GM18520 (cell line): ENCODE results near the gene PACSIN2.
"Not testable (repeated sequence)": the region's sequence is repeated elsewhere in the genome, so short reads cannot be mapped to it uniquely, and the experiment has no call there.

Source experiments
- ATAC-seq: cut with Tn5 transposase; IDR thresholded peaks from one replicate; pipeline ENCODE4 v1.9.1; 2021; ENCODE audit not compliant: unreplicated experiment

PACSIN2 gene

DNA sequence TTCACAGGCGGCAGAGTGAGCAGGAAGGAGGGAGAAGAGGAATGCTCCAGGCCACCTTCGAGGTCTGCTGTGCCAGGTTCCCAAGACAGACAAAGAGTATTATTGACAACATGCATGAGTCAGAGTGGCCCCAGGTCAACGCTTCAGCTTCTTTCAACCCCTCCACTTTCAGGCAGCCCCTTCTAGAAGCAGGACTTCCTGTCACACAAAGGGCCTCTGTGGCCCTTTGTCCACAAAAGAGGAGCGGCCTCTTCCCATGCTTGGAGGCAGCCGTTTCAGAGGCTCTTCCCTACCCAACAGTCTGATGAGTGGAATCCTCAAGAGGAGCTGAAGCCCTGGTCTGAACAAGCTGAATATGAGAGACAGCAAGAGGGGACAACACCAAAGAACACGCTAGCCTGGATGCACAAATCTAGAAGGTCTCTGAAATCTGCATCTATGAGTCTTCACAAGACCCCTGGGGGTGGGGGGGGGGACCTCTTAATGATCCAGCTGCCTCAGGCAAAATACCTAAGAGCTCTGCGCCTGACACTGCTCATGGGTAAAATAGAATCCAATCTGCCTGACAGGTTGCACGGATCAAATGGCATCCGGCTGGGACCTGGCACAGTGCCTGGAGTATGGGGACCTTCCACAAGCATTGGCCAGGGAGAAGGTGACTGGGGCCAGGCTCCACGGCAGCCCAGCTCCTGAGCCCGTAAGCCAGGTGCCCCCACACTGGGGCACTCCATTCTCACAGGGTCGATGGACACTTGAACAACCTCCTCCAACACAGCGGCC is 67.5 kb downstream of the PACSIN2 start:
- ATAC-seq, result no peak

DNA sequence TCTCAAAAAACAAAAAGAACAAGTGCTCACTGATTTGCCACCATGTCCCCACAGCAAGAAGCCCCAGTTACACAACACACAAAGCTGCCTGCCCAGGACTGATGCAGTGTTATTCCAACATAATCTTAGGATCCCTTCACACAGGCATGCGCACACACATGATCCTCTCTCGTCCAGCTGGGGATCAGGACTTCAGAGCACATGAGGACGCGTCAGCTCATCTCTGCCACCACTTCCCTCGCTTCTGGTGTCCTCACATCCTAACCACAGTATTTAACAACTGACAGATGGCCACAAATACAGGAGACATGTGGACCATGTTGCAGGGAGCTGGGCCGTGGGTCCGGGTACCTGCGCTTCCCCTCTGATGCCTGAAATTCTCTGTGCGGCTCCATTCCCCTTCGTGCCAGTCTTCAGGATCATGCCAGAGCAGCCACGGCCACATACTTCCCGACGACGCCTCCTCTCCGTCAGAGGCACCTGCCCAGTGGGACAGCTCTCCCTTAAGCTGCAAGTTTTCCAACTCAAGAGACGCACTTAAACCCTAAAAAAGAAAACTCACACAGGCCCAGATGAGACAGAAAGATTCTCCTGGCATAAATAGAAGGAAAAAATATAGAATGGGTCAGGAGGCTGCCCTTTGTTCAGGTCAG is 68.3 kb downstream of the PACSIN2 start:
- ATAC-seq, result no peak

DNA sequence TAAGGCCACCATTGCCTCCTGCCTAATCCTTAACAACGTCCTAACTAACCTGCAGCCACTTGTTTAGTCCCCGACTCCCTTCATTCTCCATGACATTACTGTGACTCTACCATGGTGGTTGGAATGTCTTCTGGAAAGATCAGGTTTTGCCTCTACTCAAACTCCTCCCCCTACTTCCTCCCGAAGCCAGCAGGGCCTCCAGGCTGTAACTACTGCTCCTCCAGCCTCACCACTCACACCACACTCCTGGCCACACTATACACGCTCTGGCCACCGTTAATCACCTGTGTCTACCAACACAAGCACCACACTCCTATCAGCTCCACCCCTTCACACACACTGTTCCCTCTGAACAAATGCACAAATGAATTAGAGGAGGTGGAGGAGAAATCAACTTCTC is 69.2 kb downstream of the PACSIN2 start:
- ATAC-seq, result no peak

DNA sequence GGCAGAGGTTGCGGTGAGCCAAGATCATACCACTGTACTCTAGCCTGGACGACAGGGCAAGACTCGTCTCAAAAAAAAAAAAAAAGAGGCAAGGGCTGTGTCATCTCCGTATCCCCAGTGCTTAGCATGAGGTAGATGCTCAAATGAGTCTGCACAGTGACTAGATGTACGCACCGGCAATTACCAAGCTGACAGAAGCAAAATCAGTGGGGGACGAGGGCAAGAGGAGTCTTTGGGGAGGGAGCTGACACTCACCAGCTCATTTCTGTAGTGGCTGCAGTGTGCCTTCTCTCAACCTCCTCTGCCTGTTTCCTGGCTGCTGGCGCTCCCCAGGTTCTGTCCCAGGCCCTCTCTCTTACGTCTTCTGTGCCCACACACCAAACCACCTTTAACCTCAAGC is 69.9 kb downstream of the PACSIN2 start:
- ATAC-seq, result no peak

DNA sequence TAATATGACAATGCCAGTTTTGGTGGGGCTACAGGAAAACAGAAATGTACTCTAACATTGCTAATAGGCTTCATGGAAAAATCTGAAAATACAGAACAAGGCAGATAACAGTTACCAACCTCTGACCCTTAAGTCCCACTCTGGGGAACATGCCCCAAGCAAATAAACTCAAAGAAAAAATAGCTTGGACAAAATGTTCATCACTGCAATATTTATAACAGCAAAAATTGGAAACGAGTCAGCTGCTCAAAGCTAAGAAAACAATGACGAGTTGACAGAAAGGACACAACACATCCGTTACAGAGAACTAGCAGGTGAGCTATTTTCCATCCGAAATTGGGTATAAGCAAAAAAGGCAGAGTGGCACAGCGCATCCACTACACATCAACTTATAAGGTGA is 70.5 kb downstream of the PACSIN2 start:
- no peak for ATAC-seq

DNA sequence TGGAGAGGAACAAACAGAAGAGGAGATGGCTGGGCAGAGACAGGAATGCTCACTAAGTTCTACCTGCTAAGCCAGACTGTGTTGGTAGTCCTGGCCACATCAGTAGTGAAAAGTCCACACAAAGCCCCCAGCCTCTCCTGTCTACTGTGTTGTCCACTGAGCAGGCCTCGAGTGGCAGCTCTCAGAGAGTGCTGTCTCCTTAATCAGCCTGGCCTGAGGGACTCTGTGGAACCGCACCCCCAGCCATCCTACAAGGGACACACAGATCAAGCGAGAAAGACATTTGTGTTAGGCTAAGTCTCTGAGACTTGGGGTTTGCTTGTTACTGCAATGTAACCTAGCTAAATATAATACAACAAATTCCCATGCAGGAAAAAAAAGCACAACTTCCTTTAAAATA is 71.0 kb downstream of the PACSIN2 start:
- no peak for ATAC-seq

DNA sequence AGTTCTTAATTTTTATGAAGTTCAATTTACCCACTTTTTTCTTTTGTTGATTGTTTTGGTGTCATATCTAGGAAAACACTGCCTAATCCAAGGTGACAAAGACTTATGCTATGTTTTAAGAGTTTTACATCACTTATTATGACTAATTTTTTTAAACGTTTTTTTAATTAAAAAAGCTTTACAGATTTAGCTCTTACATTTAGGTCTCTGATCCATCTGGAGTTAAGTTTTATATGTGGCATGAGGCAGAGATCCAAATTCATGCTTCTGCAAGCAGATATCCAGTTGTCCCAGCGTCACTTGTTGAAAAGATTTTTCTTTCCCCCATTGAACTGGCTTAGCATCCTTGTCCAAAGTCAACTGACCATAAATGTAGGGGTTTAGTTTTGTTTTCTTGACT is 72.6 kb downstream of the PACSIN2 start:
- no peak for ATAC-seq

DNA sequence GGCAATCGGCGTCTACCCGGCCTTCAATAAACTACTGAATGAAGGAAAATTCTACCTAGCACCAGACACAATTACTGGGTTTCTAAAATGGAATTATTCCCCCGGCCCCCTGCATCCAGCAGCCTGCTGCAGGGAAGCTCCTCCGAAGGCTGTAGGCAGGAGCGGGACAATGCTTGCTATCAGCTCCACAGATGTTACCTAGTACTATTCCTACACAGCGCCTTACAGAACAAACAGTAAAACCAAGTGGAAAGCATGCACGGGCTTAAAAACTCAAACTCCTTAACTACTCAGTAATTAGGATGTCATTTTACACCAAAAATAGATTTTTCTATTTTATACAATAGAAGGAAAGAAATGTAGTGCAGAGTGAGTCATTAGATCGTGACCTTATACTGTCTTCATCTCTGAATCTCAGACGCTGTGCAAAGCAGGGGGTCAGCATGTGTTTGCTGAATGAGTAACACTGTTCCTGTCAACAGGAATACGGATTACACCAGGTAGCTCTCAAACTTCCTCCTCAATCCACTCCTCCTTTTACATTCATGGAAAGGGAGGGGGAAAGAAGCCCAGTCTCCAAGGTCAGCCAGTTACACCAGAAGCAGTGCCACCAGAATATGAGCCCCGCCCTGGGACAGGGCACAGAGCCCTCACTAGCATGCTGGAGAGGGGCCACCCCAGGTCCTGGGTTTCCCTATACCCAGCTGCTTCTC is 74.9 kb downstream of the PACSIN2 start:
- ATAC-seq, result no peak

DNA sequence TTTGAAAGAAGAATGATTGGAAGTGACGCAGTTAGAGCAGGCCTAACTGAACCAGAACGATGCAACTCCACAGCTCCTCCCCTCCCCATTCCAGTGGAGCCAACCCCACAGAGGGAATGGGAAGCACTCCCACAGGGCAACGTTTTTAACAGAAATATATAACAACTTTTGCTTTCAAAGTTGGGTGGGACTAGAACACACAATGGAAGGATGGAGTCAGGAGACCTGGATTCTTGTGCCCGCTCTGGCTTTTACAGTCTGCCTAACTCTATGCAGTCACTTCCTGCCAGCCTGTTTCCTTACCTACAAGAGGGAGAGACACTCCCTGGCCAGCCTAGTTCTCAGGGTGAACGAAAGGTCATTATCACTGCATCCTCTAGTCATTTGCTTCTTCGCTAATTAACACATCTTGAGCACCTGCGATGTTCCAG is 75.5 kb downstream of the PACSIN2 start:
- no peak for ATAC-seq

DNA sequence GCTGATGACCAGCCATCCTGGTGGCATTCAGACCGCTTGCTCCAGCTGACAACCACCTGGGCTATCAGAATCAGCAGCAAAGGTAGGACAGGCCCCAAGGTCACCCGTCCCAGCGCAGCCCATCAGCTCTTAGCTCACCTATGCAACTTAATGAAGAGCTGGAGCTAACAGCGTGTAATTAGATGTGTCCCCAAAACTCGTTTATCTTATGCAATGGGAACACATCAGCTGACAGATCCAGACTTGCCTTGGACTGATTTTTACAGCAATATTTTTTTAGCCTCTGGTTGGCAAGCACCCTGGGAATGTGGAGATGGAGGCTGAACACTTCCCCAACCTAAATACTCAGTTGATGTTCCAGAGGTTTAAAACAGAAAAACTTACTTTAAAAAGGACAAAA is 76.0 kb downstream of the PACSIN2 start:
- no peak for ATAC-seq

DNA sequence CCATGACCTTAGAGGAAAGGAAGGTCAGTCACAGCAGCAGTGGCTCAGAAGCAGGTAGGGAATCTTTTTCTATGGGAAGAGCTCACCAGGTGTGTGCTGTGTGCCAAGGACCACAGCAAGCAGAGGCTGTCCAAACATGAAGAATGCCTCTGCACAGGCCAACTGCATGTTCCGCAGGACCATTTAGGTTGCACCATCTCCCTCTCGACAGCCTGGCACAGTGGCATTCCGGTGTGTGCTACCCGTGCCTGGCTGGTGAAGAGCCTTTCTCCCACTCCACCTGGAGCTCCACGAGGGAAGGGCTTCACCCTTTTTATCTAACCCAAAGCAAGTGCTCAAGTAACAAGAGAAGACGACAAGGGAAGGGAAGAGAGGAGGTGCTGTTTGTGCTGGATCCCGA is 76.5 kb downstream of the PACSIN2 start:
- no peak for ATAC-seq

DNA sequence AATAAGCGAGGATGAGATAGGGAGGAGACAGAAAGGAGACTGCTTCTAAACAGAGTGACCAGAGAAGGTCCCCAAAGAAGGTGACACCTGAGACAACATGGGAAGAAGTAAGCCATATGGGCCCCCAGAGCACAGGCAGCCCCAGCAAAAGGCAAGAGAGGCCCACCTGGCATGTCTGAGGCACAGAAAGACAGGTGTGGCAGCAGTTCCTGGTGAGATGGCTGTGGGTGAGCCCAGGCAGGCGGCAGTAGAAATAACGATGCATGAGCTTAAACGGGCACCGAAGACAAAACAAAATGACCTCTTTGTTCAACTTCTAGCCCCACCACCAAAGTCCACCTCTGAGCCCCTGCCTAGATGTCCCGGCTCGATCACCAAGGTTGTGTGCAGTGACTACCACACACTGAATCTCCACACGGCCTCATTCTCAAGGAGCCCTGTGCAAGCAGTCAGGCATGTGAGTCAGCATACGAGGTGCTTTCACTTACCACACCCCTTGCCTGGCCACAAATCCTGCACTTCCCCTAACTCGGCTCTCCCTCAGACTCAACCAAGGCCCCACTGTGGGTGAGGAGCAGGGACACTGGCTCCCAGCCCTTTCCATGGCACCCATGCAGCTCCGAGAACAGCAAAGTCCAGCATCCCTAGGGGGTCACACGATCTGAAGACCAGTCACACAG is 77.6 kb downstream of the PACSIN2 start:
- no peak for ATAC-seq

DNA sequence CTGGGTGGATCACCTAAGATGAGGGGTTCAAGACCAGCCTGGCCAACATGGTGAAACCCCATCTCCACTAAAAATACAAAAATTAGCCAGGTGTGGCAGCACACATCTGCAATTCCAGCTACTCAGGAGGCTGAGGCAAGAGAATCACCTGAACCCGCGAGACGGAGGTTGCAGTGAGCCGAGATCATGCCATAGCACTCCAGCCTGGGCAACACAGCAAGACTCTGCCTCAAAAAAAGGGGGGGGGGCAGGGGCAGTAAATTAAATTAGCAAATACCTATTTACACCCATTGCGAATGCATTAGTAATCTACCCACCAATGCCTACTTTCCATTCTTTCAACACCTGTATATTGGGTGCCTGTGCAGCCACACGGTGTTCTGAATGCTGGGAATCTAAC is 78.3 kb downstream of the PACSIN2 start:
- ATAC-seq, result not testable (repeated sequence)

DNA sequence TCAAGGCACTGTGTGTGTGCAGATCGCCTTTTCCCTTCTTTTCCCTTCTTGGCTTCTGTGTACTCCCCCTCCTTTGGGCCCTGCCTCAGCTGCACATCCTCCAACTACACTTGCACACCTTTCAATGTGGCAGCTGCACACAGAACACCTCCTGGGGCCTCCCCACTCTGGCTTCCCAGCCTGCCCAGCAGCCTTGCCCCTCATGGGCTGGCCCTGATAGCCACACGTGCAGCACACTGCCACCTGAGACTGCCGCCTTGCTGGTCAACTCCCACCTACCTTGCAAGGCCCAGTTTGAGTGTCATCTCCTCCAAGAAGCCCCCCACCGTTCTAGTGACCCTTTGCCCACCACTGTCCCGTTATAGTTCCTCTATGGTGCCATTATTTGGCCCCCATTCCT is 80.6 kb downstream of the PACSIN2 start:
- no peak for ATAC-seq

DNA sequence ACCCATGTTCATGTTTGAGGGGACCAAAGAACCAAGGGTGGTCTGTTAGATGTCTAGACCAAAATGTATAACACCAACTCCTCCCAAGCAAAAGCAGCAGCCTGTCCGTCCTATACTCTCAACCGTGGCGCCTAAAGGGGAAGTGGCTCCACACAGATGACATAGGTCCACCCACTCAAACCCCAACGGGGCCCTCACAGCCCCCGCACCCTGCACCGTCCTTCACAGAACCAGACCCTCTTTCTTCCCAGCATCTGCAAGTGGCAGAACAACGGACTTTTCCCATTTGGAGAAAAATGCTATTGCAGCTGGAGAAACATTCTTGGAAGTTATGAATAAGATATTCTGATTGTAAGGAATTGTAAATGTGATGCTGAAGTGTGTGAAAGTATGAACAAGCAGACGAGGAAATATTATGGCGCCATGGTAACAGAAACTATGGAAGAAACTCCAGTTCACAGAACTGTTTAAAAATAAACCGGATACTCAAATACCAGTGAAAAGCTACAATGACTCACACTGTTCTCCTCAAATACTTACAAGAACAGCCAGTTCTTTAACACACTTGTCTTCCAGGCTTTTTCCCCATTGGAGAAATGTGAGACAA is 81.4 kb downstream of the PACSIN2 start:
- no peak for ATAC-seq

DNA sequence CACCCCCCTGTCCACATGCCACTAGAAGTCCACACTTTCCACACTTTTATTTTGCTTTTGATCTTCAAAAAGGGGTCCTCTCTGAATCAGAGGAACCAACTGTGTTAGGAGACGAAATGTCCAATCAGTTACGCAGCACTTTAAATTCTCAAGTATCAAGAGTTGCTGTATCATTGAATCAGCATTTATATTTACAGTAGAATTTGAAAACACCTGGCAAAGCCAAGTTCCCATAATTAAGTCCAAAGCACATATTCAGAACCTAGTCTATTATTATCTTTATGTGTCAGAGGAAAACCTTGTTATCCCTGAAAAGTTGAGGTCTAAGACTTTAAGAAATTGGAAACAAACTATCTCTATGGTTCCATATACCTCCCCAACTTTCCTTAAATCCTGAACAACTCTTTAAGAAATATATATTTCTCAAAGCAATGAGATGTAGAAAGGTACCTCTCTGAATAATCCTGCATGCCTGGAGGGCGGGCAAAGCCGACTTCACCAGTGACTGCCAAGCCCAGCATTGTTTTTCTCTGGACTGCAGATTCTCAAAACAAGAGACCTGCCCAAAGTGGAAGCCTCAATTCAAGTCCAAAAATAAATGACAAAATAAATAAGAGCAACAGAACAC is 82.0 kb downstream of the PACSIN2 start:
- ATAC-seq, result no peak

DNA sequence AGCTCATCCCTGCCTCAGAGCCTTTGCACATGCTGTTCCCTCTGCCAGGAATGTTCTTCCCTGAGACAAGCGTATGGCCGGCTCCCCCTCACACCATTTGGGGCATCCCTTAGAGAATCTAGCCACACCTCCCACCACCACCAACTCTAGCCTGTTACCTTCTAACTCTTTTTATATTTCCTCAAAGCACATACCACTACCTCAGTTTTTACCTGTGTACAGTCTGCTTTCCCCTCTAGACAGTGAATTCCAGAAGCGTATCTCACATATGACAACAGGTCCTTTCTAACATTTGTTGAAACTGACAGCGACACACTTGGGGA is 82.8 kb downstream of the PACSIN2 start:
- ATAC-seq, result no peak

DNA sequence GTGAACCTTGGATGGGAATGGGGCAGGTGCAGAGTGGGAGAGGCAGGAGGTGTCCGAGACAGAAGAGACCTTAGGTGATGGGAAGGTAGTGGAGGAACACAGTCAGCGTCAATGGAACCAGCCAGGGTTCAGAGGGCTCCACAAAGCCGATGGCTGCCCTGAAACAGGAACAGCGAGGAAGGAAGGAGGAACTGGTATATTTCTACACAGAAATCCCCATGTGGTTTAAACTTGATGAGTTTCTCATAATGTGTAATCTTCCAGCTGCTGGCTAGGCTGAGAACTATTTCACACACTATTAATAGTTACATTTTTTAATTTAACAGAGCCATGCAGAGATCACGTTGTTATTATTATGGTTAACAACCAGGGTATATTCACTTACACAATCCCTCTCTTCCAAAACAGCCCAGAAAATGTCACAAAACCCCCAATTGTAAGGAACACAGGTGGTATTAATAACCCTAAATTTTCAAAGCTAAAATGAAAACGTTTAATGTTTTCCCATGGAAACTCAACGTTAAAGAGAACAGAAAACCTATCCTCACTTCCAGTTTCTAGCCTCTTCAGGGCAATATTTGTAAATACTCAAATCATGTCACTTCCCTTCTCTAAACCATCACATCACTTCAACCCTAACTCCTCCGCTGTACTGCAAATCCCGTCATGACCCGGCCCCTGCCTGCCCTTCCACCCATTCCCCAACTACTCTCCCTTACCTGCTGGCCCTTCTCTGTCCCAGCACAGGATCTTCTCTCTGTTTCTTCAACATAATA is 83.3 kb downstream of the PACSIN2 start:
- ATAC-seq, result peak; percentile 29

DNA sequence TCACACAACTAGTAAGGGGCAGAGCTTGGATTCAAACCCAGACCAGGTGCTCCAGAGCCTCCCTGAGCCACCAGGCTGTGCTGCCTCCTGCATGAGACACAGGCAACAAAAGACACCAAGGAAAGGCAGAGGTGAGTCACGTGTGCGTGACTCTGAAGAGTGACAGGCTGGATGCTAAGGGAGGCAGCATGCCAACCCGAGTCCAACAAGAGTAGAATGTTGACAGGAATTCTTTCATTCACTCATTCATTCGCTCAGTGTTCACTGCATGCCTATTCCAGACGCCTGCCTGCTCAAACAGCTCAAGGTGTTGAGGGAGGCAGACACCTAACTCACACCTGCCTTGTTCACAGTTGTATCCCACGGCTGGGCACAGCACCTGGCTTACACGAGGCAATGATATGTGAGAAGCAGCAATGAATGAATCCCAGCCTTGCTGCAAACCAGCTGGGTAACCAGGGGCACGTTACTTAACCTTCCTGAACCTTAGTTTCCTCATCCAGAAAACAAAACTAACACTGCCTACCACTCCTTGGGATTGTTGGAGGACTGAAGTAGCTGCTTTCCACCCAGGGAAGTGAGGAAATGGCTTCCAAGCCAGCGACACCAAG is 84.0 kb downstream of the PACSIN2 start:
- no peak for ATAC-seq

DNA sequence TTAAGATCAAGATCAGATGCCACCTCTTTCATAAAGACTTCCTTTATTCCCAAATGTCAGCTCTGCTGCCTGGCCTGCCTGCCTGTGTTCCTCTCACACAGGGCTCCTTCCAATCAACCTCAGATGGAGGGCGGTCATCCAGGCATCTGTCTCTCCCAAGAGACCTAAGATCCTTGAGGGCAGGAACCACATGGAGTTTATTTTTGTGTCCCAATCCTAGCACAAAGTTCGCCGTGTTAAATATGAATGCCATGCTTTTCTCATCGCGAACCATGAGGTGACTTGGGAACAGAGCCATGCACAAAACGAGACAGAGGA is 85.2 kb downstream of the PACSIN2 start:
- no peak for ATAC-seq
